ENCODE data around the gene LRRC8E. TPM values are rescaled to one million over a fixed set of nuclear protein-coding genes. Genes with fewer than 3 reads are reported as not detected.

The LRRC8E gene
- total and polyA plus RNA-seq, 2 of the 8 experiments (the other 6 are each of a cell fraction or from before 2014, with no cell fraction given) = 2.7 to 2.9 TPM

- H2AFZ ChIP-seq (ENCODE audit: low read length) = no peak overlapping the region
- POLR2A ChIA-PET (ENCODE audit: partially characterized antibody) = interaction anchor here (0.5 to 10.6 kb wide), 15 partner anchors 11 to 285 kb away, joined by 3 to 106 read pairs (median 4); partner anchors contain the start of genes CTXN1, MAP2K7, PRR36 and TIMM44
- TF ChIP-seq E2F6 (IDR thresholded peaks at IDR 0.05) (no peak), TAF7 (optimal IDR thresholded peaks at IDR 0.05; ENCODE audit: borderline replicate concordance, low read depth, low read length) (no peak), POLR2AphosphoS5 (IDR thresholded peaks at IDR 0.05; ENCODE audit: low read depth, low read length) (no peak; the same call in 1 of the 2 replicates), JUND (IDR thresholded peaks at IDR 0.05; ENCODE audit: low read length) (no peak)
Observed at GRCh38 chr19:7915250-7916102, 27.2 kb downstream of the LRRC8E start.

More at GRCh38 chr19:7915250-7916102, 27.2 kb downstream of the LRRC8E start:
- H2BK5ac ChIP-seq (ENCODE audit: low read depth, low read length) = no peak overlapping the region
- no peaks in the 10 kb centered on the region for H3K79me1 ChIP-seq (ENCODE audit: low read depth, low read length)
- H2BK20ac ChIP-seq (ENCODE audit: low read length) = no peak overlapping the region
- peaks cover 5 to 23% (median 12%) of the 10 kb centered on the region in 4 experiments; a peak in 4 of 8 replicates for H3K36me3 ChIP-seq (ENCODE audit: control insufficient read depth in 2 of 4, insufficient read depth in 4 of 4, low read length in 3 of 4)
- H3K23me2 ChIP-seq (ENCODE audit: low read depth, low read length) = peaks cover 17% of the 10 kb centered on the region; the same call in 1 of the 2 replicates
- no peaks in the 10 kb centered on the region for H3K9me3 ChIP-seq (ENCODE audit: insufficient read depth in 2 of 2, low read depth in 1 of 2, low read length in 1 of 2)
- H3K14ac ChIP-seq (ENCODE audit: insufficient read length) = no peak overlapping the region
- no peak overlapping the region for H3K27ac ChIP-seq (ENCODE audit: low read depth, low read length)
- no peak overlapping the region for H3K4ac ChIP-seq (replicated peaks; ENCODE audit: insufficient read length, low read depth, low read length)
- H3K9ac ChIP-seq (replicated peaks in 1 of 4; ENCODE audit: extremely low read depth in 1 of 4, low read depth in 3 of 4, low read length in 3 of 4) = no peak overlapping the region
- CTCF ChIA-PET (ENCODE audit: partially characterized antibody) = interaction anchor here (0.8 to 9.0 kb wide), 16 partner anchors 7 to 203 kb away, joined by 3 to 112 read pairs (median 6); partner anchors contain the start of genes LRRC8E, MAP2K7, PRR36 and TIMM44
- no peak for FAIRE-seq
- no peak overlapping the region; the same call in 1 of the 2 replicates for H3K18ac ChIP-seq (ENCODE audit: extremely low read depth, low read length)
- peaks cover 17 to 45% (median 39%) of the 10 kb centered on the region in 4 experiments; a peak in 6 of 7 replicates for H3K27me3 ChIP-seq (replicated peaks in 1 of 4; ENCODE audit: control insufficient read depth in 3 of 4, extremely low read depth in 1 of 4, insufficient read depth in 3 of 4, low read length in 3 of 4)
- no peak overlapping the region for H2BK15ac ChIP-seq (ENCODE audit: low read length)
- H3K56ac ChIP-seq (replicated peaks; ENCODE audit: insufficient read length, low read depth, low read length) = peak overlapping the region; percentile 59
- peaks cover 2 to 6% of the 10 kb centered on the region in 2 experiments for H4K20me1 ChIP-seq (replicated peaks in 1 of 2; ENCODE audit: control insufficient read depth in 1 of 2, insufficient read depth in 2 of 2, low read length in 2 of 2)
- no peak overlapping the region for H3K23ac ChIP-seq (ENCODE audit: insufficient read length)
- H2AK5ac ChIP-seq (ENCODE audit: low read depth, low read length) = 0 out of 2 replicates have a peak overlapping the region, but pooled peaks have one; percentile 11
- no peak for DNase-seq (ENCODE audit: low read depth in 1 of 2, low spot score in 2 of 2)
- no peak overlapping the region for H4K5ac ChIP-seq (ENCODE audit: insufficient read length, low read depth, low read length)
- H4K8ac ChIP-seq (ENCODE audit: extremely low read depth, insufficient read depth, low read length) = no peak overlapping the region
- peaks cover 0 to 15% (median 8%) of the 10 kb centered on the region in 4 experiments; a peak in 5 of 7 replicates for H3K4me1 ChIP-seq (replicated peaks in 1 of 4; ENCODE audit: control insufficient read depth in 3 of 4, insufficient read depth in 4 of 4, low read length in 3 of 4)
- peak overlapping the region; percentile 3 for H4K91ac ChIP-seq (replicated peaks; ENCODE audit: insufficient read length, low read length)
- no peak overlapping the region for H2BK12ac ChIP-seq (ENCODE audit: low read depth, low read length)
- WGBS, 2 experiments (ENCODE audit: extremely low coverage in 1 of 2, insufficient coverage in 1 of 2, insufficient read length in 1 of 2, insufficient replicate concordance in 2 of 2, low coverage in 1 of 2, low lambda C conversion rate in 2 of 2, missing lambda C conversion rate in 1 of 2) = 70% methylated on average over 22 of the region's 24 CpGs; no CpG with 5 or more reads in 1 of the 2 experiments
- H3K79me2 ChIP-seq (ENCODE audit: control insufficient read depth in 1 of 2, insufficient read depth in 2 of 2, low read length in 2 of 2) = no peaks in the 10 kb centered on the region
- peak overlapping the region; percentile 86 to 94 for H3K4me2 ChIP-seq (ENCODE audit: insufficient read depth in 1 of 2, low read depth in 2 of 2, low read length in 2 of 2)
- H2BK120ac ChIP-seq (replicated peaks; ENCODE audit: low read depth, low read length) = no peak overlapping the region
- peak overlapping the region; percentile 29 to 64 (median 34); a peak in 7 of 8 replicates for H3K4me3 ChIP-seq (ENCODE audit: extremely low read depth in 1 of 4, insufficient read depth in 2 of 4, low read depth in 3 of 4, low read length in 4 of 4)

Measured in H1 (cell line).